ENCODE measurements around the gene UBE2QL1.

UBE2QL1 gene

DNA sequence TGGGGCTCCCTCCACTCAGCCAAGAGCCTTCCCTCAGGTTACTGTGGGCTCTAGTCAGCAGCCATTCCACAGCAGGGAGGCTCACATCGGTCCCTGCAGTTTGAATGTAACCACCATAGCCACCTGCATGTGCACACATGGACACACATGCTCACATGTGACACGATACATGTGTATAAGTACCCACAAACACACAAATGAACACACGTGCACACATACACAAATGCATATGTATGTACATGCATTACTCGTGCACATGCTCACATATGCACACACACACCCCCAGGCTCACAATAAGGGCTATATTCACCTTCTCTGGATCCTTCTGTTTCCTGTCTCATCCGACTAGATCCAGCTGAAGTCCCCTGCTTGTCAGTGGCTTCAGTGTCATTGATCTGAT lies 36.2 kb downstream of the UBE2QL1 start:
- H3K36me3 ChIP-seq (replicated peaks), result no peaks in the 10 kb centered on the region
- H3K4me3 ChIP-seq, result no peak overlapping the region
- H3K27me3 ChIP-seq (ENCODE audit: low read depth), result no peaks in the 10 kb centered on the region
- H3K4me1 ChIP-seq, result no peaks in the 10 kb centered on the region
- in situ Hi-C loops (cut with MboI; ENCODE audit: low sequenced_read_pairs), result no loop called here
- no peaks in the 10 kb centered on the region for H3K9me3 ChIP-seq
- no peak for DNase-seq (ENCODE audit: low spot score in 2 of 2)

DNA sequence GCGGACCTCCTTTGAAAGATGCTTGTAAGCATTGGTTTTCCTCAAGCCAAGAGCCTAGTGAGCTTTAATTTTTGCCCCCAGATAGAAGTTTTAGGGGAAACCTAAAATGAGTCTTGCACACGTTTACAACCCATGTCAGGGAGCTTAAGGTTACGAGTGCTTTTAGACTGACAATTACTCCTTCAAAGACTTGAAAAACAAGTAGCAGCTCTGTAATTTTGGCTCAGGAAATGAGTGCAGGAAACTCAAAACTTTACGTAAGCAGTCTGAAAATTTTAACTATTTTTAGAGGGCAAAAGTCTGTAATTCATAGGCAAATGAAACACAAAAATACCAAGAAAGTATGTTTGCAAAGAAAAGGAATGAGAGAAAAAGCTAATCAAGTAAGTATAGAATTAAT lies 36.8 kb downstream of the UBE2QL1 start:
- no peak for DNase-seq (ENCODE audit: low spot score in 2 of 2)
- no peak overlapping the region for H3K4me3 ChIP-seq
- H3K36me3 ChIP-seq (replicated peaks), result no peaks in the 10 kb centered on the region
- no peaks in the 10 kb centered on the region for H3K27me3 ChIP-seq (ENCODE audit: low read depth)
- in situ Hi-C loops (cut with MboI; ENCODE audit: low sequenced_read_pairs), result no loop called here
- no peaks in the 10 kb centered on the region for H3K9me3 ChIP-seq
- no peaks in the 10 kb centered on the region for H3K4me1 ChIP-seq

- no peak overlapping the region for H3K4me3 ChIP-seq
- no peaks in the 10 kb centered on the region for H3K4me1 ChIP-seq
Measured at GRCh38 chr5:6486074-6486473, 37.4 kb downstream of the UBE2QL1 start.

DNA sequence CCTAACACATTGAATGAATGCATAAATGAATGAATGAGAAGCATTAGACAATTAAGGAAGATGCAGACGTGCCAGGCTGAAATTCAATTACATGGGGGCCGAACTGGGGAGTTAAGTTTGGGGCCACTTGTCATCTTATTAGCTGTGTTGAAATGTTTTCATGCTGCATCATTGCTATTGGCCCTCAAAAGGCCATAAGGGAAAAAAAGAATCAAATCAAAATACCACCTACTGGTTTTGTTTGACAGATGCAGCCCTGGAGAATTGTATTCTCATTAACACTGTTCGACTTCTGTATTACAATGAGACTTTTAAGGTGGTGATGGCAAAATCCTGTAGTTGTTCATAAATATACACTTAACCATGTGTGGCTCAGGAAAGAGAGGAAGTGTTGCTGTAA lies 38.4 kb downstream of the UBE2QL1 start:
- no peaks in the 10 kb centered on the region for H3K27me3 ChIP-seq (ENCODE audit: low read depth)
- no peak for DNase-seq (ENCODE audit: low spot score in 2 of 2)
- in situ Hi-C loops (cut with MboI; ENCODE audit: low sequenced_read_pairs), result no loop called here
- H3K9me3 ChIP-seq, result no peaks in the 10 kb centered on the region
- no peak overlapping the region for H3K4me3 ChIP-seq
- H3K36me3 ChIP-seq (replicated peaks), result no peaks in the 10 kb centered on the region
- H3K4me1 ChIP-seq, result no peaks in the 10 kb centered on the region

More at GRCh38 chr5:6486074-6486473, 37.4 kb downstream of the UBE2QL1 start:
- no peaks in the 10 kb centered on the region for H3K9me3 ChIP-seq
- no peaks in the 10 kb centered on the region for H3K27me3 ChIP-seq (ENCODE audit: low read depth)
- in situ Hi-C loops (cut with MboI; ENCODE audit: low sequenced_read_pairs), result no loop called here
- no peak for DNase-seq (ENCODE audit: low spot score in 2 of 2)
- H3K36me3 ChIP-seq (replicated peaks), result no peaks in the 10 kb centered on the region

- no peak for DNase-seq (ENCODE audit: low spot score in 2 of 2)
- in situ Hi-C loops (cut with MboI; ENCODE audit: low sequenced_read_pairs), result no loop called here
Measured at GRCh38 chr5:6488021-6488420, 39.4 kb downstream of the UBE2QL1 start.

GRCh38 chr5:6489643-6490185 lies 41.1 kb downstream of the UBE2QL1 start:
- H3K9me3 ChIP-seq, result no peaks in the 10 kb centered on the region
- DNase-seq (ENCODE audit: low spot score in 2 of 2), result no peak
- H3K27me3 ChIP-seq (ENCODE audit: low read depth), result peaks cover 4% of the 10 kb centered on the region; the same call in 1 of the 2 replicates
- H3K4me3 ChIP-seq, result no peak overlapping the region
- in situ Hi-C loops (cut with MboI; ENCODE audit: low sequenced_read_pairs), result no loop called here
- H3K36me3 ChIP-seq (replicated peaks), result no peaks in the 10 kb centered on the region
- no peaks in the 10 kb centered on the region for H3K4me1 ChIP-seq

More at GRCh38 chr5:6488021-6488420, 39.4 kb downstream of the UBE2QL1 start:
- Histone ChIP-seq H3K27me3 (ENCODE audit: low read depth) (peaks cover 4% of the 10 kb centered on the region; the same call in 1 of the 2 replicates), H3K36me3 (replicated peaks) (no peaks in the 10 kb centered on the region), H3K4me1 (no peaks in the 10 kb centered on the region), H3K4me3 (no peak overlapping the region), H3K9me3 (no peaks in the 10 kb centered on the region)

DNA sequence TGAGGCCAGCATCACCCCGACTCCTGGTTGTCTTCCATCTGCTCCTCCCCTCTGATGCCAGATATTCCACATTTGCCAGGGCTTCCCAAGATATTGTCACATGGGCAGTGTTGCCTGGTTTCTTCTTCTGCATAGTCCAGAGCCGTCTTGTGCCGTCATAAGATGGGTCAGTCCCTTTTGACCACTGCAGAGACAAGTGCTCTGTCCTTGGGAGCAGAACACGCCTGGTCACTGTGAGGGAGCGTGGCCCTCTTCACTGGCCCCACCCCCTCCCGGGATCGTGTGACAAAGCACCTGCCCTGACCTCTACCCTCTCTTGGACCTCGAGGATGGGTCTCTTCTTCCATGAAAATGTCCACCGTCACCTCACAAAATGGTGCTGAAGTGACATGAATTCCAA lies 41.6 kb downstream of the UBE2QL1 start:
- in situ Hi-C loops (cut with MboI; ENCODE audit: low sequenced_read_pairs), result no loop called here
- Histone ChIP-seq H3K4me1 (no peaks in the 10 kb centered on the region), H3K4me3 (no peak overlapping the region), H3K36me3 (replicated peaks) (no peaks in the 10 kb centered on the region), H3K9me3 (no peaks in the 10 kb centered on the region), H3K27me3 (ENCODE audit: low read depth) (peaks cover 4% of the 10 kb centered on the region; the same call in 1 of the 2 replicates)
- DNase-seq (ENCODE audit: low spot score in 2 of 2), result no peak

GRCh38 chr5:6490693-6491092 lies 42.0 kb downstream of the UBE2QL1 start:
- Histone ChIP-seq H3K9me3 (no peaks in the 10 kb centered on the region), H3K4me1 (no peaks in the 10 kb centered on the region), H3K36me3 (replicated peaks) (no peaks in the 10 kb centered on the region), H3K27me3 (ENCODE audit: low read depth) (peaks cover 4% of the 10 kb centered on the region; the same call in 1 of the 2 replicates), H3K4me3 (no peak overlapping the region)
- in situ Hi-C loops (cut with MboI; ENCODE audit: low sequenced_read_pairs), result no loop called here
- DNase-seq (ENCODE audit: low spot score in 2 of 2), result no peak

DNA sequence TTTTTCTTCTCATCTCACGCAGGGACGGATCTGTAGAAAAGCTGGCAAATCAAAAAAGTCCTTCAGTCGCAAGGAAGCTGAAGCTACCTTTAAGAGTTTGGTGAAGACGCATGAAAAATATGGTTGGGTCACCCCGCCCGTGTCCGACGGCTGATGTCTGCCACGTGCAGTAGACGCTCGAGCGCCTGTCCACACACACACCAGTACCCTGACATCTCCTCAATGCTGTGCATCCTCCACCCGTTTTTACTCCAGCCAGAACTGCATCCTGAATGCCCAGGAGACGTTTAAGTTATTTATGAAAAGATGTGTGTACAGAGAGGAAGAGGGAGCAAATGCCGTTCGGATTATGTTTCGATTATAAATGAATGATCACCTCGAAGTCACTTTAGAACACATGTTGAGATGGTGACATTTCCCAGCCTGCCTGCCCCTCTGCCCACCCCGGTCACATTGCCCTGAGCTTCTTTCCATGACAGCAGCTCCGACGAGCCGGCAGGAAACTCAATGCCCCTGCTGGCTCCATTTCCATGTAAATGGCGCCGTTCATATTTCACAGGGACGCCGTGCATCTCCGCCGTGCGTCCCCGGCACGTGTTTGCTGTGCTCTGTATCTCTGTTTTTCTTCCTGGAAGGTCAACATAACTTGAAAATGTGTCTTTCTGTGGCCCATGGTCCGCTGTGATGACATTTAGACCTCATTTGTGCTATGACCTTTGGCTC lies 42.7 kb downstream of the UBE2QL1 start:
- H3K27me3 ChIP-seq (ENCODE audit: low read depth), result peaks cover 4% of the 10 kb centered on the region; the same call in 1 of the 2 replicates

DNA sequence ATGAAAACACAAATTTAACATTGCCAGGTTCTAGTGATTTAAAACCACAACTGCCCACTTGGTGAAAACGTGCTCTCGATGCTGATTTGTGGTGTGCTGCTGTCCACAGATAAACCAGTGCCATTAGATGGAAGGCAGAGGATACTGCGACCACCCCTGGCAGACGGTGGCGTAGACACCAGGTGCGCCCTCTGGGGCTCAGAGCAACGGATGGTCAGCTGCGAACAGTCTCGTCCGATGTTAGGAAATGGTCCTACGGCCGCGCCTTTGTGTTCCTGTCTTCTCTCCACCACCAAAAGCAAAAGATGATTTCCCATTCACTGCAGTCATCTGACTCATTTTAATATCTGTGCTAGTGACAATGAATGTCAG lies 43.2 kb downstream of the UBE2QL1 start:
- in situ Hi-C loops (cut with MboI; ENCODE audit: low sequenced_read_pairs), result no loop called here
- peaks cover 4% of the 10 kb centered on the region; the same call in 1 of the 2 replicates for H3K27me3 ChIP-seq (ENCODE audit: low read depth)
- H3K36me3 ChIP-seq (replicated peaks), result no peaks in the 10 kb centered on the region
- no peaks in the 10 kb centered on the region for H3K4me1 ChIP-seq
- H3K9me3 ChIP-seq, result no peaks in the 10 kb centered on the region
- no peak overlapping the region for H3K4me3 ChIP-seq
- no peak for DNase-seq (ENCODE audit: low spot score in 2 of 2)

More for the DNA sequence above, 42.7 kb downstream of the UBE2QL1 start:
- Histone ChIP-seq H3K9me3 (no peaks in the 10 kb centered on the region), H3K36me3 (replicated peaks) (no peaks in the 10 kb centered on the region), H3K4me1 (no peaks in the 10 kb centered on the region), H3K4me3 (no peak overlapping the region)
- DNase-seq (ENCODE audit: low spot score in 2 of 2), result no peak
- in situ Hi-C loops (cut with MboI; ENCODE audit: low sequenced_read_pairs), result no loop called here

DNA sequence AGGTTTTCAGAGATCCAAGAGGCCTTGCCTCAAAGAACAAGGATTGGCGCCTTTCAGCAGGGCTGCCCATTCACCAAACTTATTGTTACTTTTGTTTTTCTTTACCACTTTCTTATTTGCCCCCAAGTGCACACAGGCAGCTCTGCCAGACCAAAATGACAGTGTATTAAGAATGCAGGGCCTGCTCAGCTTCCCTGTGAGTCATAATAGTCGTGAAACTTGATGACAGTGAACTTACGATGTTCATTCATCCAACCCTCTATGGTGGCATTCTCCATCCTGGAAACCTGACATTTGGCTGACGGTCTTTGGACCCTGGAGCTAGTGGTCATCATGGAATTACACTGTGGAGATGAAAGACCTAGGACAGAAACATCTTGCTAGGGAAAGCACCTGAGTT lies 44.3 kb downstream of the UBE2QL1 start:
- H3K27me3 ChIP-seq (ENCODE audit: low read depth), result peaks cover 4% of the 10 kb centered on the region; the same call in 1 of the 2 replicates
- no peaks in the 10 kb centered on the region for H3K9me3 ChIP-seq
- H3K4me3 ChIP-seq, result no peak overlapping the region
- in situ Hi-C loops (cut with MboI; ENCODE audit: low sequenced_read_pairs), result no loop called here
- no peak for DNase-seq (ENCODE audit: low spot score in 2 of 2)
- H3K36me3 ChIP-seq (replicated peaks), result no peaks in the 10 kb centered on the region
- no peaks in the 10 kb centered on the region for H3K4me1 ChIP-seq

- Histone ChIP-seq H3K36me3 (replicated peaks) (no peaks in the 10 kb centered on the region), H3K4me3 (no peak overlapping the region), H3K9me3 (no peaks in the 10 kb centered on the region), H3K4me1 (no peaks in the 10 kb centered on the region), H3K27me3 (ENCODE audit: low read depth) (peaks cover 4% of the 10 kb centered on the region; the same call in 1 of the 2 replicates)
- no peak for DNase-seq (ENCODE audit: low spot score in 2 of 2)
- in situ Hi-C loops (cut with MboI; ENCODE audit: low sequenced_read_pairs), result no loop called here
Measured at GRCh38 chr5:6493681-6494454, 45.2 kb downstream of the UBE2QL1 start.

DNA sequence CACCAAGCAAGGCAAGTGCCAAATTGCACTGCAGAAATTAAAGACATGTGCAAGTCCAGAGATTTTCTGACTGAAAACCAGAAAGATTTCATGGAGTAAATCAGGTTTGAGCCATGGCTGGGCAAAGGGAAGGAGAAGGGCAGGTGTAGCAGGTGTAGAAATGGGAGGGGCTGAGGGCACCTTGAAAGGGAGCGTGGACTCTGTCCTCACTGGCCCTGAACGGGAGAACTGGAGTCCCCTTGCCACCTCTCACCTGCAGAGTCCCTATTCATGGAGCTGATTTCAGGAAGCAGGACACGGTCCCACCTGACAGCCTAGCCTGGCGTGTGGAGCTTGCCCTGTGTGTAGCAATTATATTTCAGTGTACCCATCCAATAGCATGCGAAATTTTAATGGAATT lies 46.3 kb downstream of the UBE2QL1 start:
- in situ Hi-C loops (cut with MboI; ENCODE audit: low sequenced_read_pairs), result no loop called here
- H3K9me3 ChIP-seq, result no peaks in the 10 kb centered on the region

More for the DNA sequence above, 46.3 kb downstream of the UBE2QL1 start:
- Histone ChIP-seq H3K27me3 (ENCODE audit: low read depth) (peaks cover 4% of the 10 kb centered on the region; the same call in 1 of the 2 replicates), H3K4me1 (no peaks in the 10 kb centered on the region), H3K36me3 (replicated peaks) (no peaks in the 10 kb centered on the region), H3K4me3 (no peak overlapping the region)
- DNase-seq (ENCODE audit: low spot score in 2 of 2), result no peak
